ENCODE data around the gene PPT1.

PPT1 gene

GRCh38 chr1:40096977-40097782 lies at the start of gene PPT1:
Gene PPT1 (minus strand): TSS chr1:40097252. CDS start chr1:40097238, 14 bp downstream.
- DNase-seq, result peak; percentile 78

- DNase-seq, result peak; percentile 49
Observed at GRCh38 chr1:40143891-40144575, 47.0 kb upstream of the PPT1 start.

GRCh38 chr1:40141878-40142535 lies 45.0 kb upstream of the PPT1 start:
- DNase-seq, result no peak

GRCh38 chr1:40140211-40140973 lies 43.3 kb upstream of the PPT1 start:
- no peak for DNase-seq

- no peak for DNase-seq
Observed at GRCh38 chr1:40133839-40134238, 36.8 kb upstream of the PPT1 start.

- no peak for DNase-seq
Observed at GRCh38 chr1:40133312-40133665, 36.2 kb upstream of the PPT1 start.

GRCh38 chr1:40132383-40133311 lies 35.6 kb upstream of the PPT1 start:
- no peak for DNase-seq

- no peak for DNase-seq
Observed at GRCh38 chr1:40130892-40131291, 33.8 kb upstream of the PPT1 start.

GRCh38 chr1:40122855-40123254 lies 25.8 kb upstream of the PPT1 start:
- no peak for DNase-seq

- no peak for DNase-seq
Observed at GRCh38 chr1:40120128-40120527, 23.1 kb upstream of the PPT1 start.

- DNase-seq, result no peak
Observed at GRCh38 chr1:40114400-40114799, 17.3 kb upstream of the PPT1 start.

GRCh38 chr1:40110389-40110788 lies 13.3 kb upstream of the PPT1 start:
- DNase-seq, result no peak

- no peak for DNase-seq
Observed at GRCh38 chr1:40107290-40107959, 10.4 kb upstream of the PPT1 start.

- no peak for DNase-seq
Observed at GRCh38 chr1:40105028-40105427, 8.0 kb upstream of the PPT1 start.

- DNase-seq, result no peak
Observed at GRCh38 chr1:40102896-40103295, 5.8 kb upstream of the PPT1 start.

- DNase-seq, result no peak
Observed at GRCh38 chr1:40102038-40102437, 5.0 kb upstream of the PPT1 start.

GRCh38 chr1:40096646-40096976 lies 441 bp downstream of the PPT1 start:
- DNase-seq, result no peak

GRCh38 chr1:40095806-40096205 lies 1.2 kb downstream of the PPT1 start:
- DNase-seq, result no peak

- no peak for DNase-seq
Observed at GRCh38 chr1:40094466-40095110, 2.5 kb downstream of the PPT1 start.

GRCh38 chr1:40092706-40093639 lies 4.1 kb downstream of the PPT1 start:
- no peak for DNase-seq
